HPDE6-E6E7 (cell line): ENCODE data around the gene TSHZ2.
"Not testable (repeated sequence)": the region's sequence is repeated elsewhere in the genome, so short reads cannot be mapped to it uniquely, and the experiment has no call there.

ENCODE experiments used
- DNase-seq: peaks from one replicate; pipeline ENCODE4 v3.0.0; 2011; ENCODE audit warnings: missing footprints; ENCODE audit errors: extremely low spot score

The TSHZ2 gene

DNA sequence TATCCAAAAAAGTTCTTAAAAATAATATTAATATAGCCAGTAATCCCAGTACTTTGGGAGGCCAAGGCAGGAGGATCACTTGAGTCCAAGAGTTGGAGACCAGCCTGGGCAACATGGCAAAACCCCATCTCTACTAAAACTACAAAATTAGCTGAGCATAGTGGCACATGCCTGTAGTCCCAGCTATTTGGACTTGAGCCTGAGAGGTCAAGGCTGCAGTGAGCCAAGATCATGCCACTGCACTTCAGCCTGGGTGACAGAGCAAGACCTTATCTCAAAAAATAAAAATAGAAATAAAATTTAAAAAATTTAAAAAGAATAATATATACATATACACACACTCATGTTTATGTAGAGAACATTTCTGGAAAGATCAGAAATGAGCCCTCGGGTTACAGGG lies 441.7 kb downstream of the TSHZ2 start:
- not testable (repeated sequence) for DNase-seq

DNA sequence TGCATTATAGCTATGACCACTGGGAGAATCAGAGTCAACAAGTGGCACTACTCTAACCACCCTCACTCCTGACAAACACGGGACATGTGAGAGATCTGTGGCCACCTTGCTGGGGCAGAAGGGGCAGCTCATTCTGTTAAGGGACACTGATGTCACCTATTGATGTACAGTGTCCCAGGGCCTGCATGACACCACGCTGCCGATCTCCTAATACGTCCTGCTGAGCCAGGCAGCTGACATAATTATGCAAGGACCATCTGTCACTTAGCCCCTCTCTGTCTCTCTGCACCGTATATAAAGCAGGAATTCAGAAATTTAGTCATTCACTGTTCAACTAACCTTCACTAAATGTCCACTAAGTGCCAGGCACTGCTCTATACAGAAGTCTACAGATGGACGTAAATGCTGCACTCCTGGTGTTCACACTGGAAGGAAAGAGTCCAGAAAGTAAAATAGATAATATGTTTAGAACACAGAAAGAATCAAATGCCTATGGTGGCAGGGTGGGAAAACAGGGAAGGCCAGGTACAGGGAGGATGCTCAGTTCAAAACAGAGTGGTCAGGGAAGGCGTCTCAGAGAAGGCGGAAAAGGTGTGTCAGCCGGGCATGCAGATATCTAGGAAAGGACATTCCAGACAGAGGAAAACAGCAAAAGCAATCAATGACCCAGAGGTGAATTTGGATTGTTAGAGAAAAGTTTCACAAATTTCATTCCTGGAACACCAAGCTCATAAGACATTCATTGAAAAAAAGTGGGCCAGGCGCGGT lies 447.7 kb downstream of the TSHZ2 start:
- DNase-seq, result no peak

DNA sequence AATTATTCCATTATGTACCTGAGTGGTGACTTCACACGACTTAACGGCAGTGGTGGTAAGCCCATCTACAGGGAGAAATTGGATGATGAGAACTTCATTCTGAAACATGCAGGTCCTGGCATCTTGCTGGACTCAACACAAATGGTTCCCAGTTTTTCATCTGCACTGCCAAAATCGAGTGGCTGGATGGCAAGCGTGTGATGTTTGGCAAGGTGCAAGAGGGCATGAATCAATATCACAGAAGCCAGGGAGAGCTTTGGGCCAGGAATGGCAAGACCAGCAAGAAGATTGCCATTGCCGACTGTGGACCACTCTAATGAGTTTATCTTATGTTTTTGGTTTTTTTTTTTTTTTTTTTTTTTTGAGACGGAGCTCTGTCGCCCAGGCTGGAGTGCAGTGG lies 449.2 kb downstream of the TSHZ2 start:
- DNase-seq, result no peak

DNA sequence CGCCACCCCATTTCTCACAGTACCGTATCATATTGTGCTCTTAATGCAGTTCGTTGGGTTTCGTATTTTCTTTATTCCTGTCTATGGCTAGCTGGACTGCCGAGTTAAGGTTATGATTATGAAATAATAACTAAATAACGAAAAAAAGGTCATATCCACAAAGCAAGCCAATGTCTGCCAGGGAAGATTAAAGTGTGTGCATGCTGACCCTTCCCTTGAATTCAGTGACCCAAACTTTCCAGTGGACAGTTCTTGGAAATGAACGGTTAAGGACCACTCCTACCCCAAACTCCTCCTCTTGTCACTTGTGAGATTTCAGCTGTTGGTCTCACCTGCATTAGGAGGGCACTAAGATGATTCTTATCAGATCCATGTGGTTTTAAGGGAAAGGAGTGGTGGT lies 449.9 kb downstream of the TSHZ2 start:
- DNase-seq, result no peak

DNA sequence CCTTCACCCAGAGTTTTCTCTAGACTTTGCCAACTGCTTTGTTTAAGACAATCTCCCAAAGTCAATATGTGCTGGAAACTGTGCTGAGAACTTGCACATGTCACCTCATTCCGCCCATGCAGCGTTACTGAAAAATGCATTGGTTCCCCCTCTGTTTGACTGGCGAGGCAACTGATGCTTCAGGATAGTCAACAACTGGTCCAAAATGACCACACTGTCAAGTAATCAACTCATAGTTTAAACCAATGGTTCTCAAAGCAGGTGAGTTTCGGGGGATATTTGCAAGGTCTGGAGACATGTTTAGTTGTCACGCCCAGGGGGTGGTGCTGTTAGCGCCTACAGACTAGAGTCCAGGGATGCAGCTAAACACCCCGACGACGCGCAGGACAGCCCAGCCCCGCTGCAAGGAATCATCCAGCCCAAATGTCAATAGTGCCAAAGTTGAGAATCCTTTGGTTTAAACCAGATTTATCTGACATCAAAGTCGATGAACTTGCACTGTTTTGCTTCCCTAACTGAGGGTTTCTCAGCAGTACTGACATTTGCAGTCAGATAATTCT lies 451.5 kb downstream of the TSHZ2 start:
- DNase-seq, result no peak

DNA sequence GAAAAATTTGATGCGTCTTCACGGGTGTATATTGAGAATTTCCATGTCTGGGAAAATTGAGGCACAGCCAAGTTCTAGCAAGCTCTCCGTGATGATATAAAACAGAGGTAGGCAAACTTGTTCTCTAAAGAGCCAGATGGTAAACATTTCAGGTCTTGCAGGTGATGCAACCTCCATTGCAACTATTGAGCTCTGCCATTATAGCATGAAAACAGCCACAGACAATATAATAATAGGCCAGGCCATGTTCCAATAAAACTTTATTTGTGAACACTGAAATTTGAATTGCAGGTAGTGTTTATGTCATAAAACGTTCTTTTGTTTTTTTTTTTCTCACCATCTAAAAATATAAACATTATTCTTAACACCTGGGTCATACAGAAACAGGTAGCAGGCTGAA lies 453.3 kb downstream of the TSHZ2 start:
- no peak for DNase-seq

DNA sequence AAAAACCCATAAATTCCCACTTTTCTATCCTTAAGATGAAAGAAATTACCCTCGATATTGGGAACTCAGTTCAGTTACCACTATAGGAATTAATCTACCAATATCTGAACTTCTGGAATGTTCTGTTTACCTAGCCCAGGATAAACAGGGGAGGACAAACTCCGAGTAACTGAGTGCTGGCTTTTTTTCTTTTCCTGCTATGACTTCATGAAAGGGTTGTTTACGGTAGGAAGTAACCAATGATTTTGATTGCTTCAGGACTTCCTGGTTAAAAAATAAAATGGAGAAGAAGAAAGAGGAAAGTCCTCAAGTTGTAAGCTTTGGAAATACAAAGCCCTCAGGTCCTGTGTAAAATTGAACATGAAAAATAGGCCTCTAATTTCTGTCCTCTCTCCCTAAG lies 453.8 kb downstream of the TSHZ2 start:
- no peak for DNase-seq

DNA sequence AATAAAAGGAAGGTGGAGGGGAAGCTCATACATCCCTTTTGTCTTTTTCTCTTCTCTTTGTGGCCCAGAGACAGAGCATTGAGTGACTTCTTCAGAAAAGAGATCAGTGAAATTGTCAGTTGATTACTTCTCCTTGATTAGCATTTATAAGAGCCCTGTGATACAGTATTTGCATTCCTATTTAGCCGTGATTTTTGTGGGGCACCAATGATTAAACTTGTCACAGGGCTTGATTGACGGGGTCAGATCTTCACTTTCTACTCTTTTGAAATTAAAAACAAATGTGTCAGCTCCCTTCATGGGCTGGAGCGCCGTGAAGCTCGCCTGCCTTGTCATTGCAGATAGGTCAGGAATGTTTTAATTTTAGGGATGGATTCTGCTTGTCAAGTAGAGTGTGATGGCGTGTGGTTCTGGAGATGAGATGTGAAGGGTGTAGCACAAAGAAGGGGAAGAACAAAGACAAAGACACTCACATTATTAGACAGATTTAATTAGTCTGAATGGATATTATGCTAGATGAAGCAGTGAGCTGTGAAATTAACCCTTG lies 454.7 kb downstream of the TSHZ2 start:
- no peak for DNase-seq

DNA sequence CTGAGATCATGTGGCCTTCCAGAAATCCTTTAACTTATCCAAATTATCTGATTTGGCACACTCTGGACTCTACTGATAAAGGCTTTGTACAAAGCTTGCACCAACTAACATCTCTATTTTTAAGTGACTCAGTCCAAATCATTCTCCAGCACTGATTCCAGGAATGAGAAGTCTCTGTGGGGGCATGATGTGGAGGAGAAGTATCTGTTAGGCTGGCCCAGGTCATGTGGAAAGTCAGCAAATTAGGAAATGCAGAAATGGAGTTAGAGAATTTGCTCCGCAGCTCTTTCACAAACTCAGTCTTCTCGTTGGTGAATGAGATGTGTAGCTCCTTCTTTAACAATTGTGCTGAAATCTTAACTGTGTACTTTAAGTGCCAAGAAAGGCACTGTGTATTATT lies 455.8 kb downstream of the TSHZ2 start:
- no peak for DNase-seq

DNA sequence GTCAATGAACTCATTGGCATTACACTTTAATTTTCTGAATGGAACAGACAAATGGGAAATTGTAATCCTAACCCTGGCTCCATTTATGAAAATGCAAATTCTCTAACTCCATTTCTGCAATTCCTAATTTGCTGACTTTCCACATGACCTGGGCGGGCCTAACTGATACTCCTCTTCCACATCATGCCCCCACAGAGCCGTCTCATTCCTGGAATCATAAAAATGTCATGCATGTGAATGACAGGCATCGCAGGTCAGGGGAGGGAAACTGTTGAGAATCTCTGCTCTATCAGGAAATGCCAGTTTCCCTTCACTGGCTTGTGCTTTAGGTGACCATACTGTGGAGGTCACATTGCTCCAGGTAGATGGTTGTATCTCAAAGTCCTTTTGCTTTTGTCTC lies 456.4 kb downstream of the TSHZ2 start:
- no peak for DNase-seq

DNA sequence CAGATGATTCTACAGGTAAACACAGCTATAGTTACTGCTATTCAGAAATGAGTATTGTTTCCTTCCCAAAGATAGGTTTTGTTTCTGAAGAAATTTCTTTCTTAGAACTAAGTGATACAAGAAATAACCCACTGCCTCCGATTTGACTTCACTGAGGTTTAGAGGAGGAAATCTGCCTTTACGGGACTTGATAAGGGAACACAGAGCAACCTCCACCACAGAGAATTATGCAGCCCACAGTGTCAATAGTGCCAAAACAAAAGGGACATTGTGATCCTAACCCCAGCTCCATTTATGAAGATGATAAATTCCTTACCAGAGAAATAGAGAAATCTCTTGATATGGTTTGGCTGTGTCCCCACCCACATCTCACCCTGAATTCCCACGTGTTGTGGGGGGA lies 456.8 kb downstream of the TSHZ2 start:
- no peak for DNase-seq

DNA sequence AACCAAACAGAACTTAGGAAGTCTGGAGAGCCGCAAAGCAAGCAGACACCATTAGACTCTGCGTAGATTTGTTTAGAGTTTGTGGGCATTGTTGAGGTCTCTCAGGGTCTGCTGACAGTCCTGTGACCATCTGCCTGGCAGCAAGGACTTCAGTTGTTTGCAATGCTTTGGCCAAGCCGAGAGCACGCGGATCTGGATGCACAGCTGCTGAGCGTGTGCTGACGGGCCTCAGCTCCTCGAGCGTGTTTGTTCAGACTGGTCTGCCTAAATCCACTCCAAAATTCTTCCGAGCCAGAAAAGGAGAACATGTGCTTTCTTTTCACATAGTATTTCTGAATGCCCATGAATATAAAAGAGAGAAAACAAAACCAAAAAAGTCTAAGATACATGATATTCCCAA lies 462.5 kb downstream of the TSHZ2 start:
- no peak for DNase-seq

DNA sequence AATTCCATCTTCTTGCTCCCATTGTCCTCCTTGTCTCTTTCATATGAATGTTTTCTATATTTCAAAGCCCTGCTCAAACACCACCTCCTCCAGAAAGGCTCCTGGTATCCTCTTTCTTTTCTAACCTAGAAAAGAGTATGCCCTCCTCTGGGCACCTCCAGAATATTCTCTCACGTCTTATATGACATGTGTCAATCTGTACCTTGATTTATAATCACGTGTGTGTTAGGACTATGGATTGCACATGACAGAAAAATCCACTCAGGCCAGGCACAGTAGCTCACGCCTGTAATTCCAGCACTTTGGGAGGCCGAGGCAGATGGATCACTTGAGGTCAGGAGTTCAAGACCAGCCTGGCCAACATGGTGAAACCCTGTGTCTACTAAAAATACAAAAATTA lies 464.8 kb downstream of the TSHZ2 start:
- DNase-seq, result not testable (repeated sequence)

DNA sequence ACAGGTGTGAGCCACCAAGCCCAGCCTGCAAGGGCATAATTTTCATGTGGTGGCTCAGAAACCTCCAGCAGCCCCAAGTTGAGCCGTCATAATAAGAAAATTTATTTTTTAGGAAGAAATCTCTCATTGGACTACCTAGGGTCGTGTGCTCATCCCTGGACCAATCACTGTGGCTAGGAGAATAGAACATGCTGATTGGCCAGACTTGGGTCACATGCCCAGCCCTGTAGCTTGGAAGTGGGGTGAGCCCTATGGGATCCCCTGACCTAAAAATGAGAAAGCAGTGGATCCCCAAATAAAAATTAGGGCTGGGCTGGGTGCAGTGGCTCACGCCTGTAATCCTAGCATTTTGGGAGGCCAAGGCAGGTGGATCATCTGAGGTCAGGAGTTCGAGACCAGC lies 466.2 kb downstream of the TSHZ2 start:
- DNase-seq, result no peak

DNA sequence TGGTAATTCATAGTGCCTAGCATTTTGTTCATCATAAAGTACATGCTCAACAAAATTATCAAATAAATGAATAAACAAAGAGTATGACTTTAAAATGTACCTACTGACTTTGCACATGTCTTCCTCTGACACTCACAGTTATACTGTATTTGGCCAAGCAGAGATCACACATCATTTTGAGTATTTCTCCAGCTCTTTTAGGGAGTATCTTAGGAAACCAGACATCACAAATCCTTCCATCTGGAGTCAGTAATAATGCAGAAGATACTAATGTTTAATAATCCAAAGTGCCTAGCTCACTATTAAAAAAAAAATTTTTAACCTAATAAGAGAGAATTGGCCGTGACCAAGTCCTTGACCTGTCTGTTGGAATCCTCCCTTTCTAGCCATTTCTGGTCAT lies 466.9 kb downstream of the TSHZ2 start:
- DNase-seq, result no peak

DNA sequence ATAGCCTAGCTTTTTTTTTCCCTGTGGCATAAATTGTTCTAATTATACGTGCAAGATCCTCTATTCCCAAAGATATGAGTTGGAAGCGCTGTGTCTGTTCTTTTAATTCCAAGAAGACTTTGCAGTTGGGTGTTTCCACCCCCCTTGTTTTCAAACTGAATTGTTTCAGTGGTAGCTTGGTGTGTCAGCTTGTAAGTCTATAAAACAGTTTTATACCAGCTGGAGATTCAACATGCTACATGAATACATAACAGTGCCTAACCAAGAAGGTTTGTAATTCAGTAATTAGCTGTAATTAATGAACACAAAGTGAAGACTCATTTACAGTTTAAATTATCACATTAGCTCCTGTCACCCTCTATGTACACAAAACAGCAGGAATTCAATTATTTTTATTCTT lies 467.5 kb downstream of the TSHZ2 start:
- no peak for DNase-seq

DNA sequence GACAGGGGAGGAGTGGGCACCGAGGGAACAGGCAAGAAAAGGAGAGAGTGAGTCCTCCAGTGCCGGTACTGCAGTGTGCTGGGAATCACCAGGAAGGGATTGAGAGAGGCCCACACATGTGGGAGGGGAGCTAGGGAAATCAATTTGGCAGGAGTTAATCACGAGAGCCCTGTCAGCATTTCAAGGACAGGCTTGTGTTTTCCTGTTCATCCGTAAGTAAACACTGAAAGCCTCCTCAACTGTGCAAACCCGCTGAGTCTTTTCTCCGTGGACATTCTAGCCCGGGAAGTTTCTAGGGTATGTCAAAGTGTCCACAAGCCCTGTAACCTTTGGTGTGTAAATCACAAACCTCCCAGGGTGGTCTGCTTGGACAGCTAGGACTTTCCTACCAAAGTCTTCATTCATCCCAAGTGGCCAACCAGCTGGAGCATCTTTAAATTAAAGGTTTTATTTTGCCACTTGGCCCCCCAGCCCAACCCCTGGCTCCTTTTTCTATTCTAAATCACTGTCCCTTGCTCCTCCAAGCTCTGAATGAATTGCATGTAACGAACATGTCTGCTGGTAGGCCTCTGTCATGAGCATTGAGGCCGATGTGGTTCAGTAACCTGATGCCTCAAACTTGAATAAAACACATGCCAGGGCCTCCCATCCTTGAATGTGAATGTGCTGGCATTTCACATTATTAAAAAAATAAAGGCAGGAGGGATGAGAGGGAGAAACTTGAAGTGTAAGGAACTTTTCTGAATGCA lies 472.4 kb downstream of the TSHZ2 start:
- no peak for DNase-seq

DNA sequence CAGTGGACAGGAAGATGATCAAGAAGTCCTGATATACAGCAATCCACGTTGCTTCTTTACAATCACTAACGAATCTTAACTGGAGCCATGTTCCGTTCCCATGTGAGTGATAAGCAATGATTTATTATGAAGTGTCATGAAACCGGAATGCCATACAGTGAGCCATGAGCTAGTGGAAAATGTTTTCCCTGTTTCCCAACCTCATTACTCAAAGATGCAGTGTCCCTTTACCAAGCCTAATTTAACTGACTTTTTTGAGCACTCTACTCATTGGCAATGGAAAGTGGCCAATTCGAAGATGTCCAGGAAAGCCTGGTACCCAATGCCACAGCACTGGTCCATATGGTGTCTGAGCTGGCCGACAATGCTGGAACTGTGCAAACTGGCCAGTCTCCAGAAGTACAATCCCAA lies 473.2 kb downstream of the TSHZ2 start:
- no peak for DNase-seq

DNA sequence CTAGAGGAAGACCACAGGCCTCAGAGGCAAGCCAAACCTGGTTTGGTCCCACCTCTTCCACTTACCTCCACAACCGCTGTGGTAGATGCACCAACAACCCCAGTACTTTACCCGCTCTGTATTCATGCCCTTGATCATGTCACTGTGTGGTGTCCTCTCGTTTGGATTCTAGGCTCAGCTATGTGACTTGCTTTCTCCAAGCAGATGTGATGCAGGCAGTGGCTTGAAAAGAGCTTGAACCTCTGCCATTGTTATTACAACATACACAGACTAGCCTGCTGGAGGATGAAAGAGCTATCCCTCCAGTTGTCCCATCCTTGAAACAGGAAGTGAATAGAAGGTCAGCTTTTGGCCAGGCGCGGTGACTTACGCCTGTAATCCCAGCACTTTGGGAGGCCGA lies 473.8 kb downstream of the TSHZ2 start:
- no peak for DNase-seq

DNA sequence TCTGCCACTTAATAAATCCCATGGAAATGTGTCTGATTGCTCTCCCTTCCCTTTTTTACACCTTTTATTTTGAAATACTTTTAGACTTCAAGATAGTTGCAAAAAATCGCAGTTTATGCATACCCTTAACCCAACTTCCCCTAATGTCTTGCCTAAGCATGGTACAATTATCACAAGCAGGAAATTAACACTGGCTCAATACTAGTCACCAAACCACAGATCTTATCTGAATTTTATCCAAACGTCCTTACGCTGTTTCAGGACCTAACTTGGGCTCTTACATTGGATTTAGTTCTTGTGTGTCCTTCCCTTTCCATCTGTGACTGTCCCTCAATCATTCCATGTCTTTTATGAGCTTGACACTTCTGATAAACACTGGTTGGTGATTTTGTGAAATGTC lies 475.2 kb downstream of the TSHZ2 start:
- no peak for DNase-seq

DNA sequence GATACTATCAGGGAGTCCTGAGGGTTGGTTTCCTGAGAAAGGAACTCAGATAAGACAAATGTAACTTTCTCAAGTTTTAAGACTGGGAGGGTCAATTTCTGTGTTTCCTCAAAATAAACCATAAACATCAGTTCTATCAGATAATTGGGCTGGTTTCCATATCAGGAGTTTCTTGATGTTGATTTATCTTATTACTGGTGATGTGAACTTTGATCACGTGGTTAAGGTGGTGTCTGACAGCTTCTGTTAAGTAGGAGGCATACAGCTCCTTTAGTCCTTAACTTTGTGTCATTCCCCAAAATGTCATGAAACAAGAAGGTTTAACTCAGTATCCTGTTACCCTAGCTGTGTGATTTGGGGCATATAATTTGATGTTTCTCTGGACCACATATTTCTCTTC lies 476.3 kb downstream of the TSHZ2 start:
- DNase-seq, result no peak

DNA sequence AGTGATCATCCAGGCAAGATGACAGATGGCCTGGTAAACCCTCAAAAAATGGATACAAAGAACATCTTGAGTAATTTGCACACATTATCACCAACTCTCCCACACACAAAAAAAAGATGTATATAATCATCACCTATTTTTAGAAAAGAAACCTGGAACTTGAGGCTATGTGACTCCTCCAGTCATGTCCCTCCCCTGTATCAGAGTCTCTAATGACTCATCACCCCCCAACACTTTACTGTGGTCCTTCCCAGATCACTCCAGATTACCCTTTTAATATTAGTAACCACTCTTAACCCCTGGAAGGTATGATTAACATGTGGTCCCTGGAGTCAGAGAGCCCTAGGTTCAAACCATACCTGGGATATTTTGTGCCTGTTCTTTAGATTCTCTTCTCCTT lies 476.7 kb downstream of the TSHZ2 start:
- DNase-seq, result no peak

DNA sequence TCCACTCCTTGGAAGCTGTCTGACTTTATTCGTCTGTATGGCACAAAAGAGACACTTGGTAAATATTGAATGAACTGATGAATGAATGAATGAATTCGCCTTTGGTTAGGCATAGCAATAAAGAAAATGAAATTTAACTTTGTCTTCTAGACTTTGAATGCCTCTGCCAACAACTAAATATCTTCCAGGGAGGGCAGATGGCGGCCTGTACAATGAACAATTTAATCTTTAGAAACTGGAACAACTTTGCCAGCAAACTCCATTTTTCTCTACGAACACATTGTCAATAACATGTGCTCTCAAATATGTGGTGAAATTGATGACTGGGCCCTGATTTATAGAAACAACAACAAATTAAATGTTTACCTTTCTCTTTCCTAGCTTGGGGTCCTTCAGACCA lies 480.9 kb downstream of the TSHZ2 start:
- DNase-seq, result no peak
